Measurements from ENCODE around the gene OR2K2. TPM values are rescaled to one million over a fixed set of nuclear protein-coding genes. Genes with fewer than 3 reads are reported as not detected.
"Not testable (repeated sequence)": the region's sequence is repeated elsewhere in the genome, so short reads cannot be mapped to it uniquely, and the experiment has no call there.

OR2K2 gene
- total and polyA plus RNA-seq, 8 donors = not detected

GRCh38 chr9:111287127-111287526 is 42.9 kb downstream of the OR2K2 start:
- Histone ChIP-seq H3K27ac (no peak overlapping the region), H3K27me3 (no peaks in the 10 kb centered on the region), H3K36me3 (no peaks in the 10 kb centered on the region), H3K4me3 (no peak overlapping the region), H3K9me3 (no peaks in the 10 kb centered on the region), H3K4me1 (no peaks in the 10 kb centered on the region)
- 67 to 69% methylated on average over 2 of the region's 2 CpGs for WGBS, 2 donors
- ATAC-seq (no peak), FAIRE-seq (no peak), DNase-seq (no peak)
- intact Hi-C loops (cut with DNase I) = no loop called here
- TF ChIP-seq, protein P1, sequence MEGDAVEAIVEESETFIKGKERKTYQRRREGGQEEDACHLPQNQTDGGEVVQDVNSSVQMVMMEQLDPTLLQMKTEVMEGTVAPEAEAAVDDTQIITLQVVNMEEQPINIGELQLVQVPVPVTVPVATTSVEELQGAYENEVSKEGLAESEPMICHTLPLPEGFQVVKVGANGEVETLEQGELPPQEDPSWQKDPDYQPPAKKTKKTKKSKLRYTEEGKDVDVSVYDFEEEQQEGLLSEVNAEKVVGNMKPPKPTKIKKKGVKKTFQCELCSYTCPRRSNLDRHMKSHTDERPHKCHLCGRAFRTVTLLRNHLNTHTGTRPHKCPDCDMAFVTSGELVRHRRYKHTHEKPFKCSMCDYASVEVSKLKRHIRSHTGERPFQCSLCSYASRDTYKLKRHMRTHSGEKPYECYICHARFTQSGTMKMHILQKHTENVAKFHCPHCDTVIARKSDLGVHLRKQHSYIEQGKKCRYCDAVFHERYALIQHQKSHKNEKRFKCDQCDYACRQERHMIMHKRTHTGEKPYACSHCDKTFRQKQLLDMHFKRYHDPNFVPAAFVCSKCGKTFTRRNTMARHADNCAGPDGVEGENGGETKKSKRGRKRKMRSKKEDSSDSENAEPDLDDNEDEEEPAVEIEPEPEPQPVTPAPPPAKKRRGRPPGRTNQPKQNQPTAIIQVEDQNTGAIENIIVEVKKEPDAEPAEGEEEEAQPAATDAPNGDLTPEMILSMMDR (IDR thresholded peaks at IDR 0.05) = no peak

GRCh38 chr9:111284703-111285102 is 45.3 kb downstream of the OR2K2 start:
- Histone ChIP-seq H3K36me3 (no peaks in the 10 kb centered on the region), H3K27me3 (no peaks in the 10 kb centered on the region), H3K4me1 (no peaks in the 10 kb centered on the region), H3K27ac (no peak overlapping the region), H3K4me3 (no peak overlapping the region), H3K9me3 (no peaks in the 10 kb centered on the region)
- 65 to 68% methylated on average over 4 of the region's 4 CpGs for WGBS, 2 donors
- FAIRE-seq (no peak), ATAC-seq (peak in 1 of 4 donors; percentile 36), DNase-seq (no peak)
- intact Hi-C loops (cut with DNase I) = no loop called here
- TF ChIP-seq, protein P1 (IDR thresholded peaks at IDR 0.05) = no peak

DNA sequence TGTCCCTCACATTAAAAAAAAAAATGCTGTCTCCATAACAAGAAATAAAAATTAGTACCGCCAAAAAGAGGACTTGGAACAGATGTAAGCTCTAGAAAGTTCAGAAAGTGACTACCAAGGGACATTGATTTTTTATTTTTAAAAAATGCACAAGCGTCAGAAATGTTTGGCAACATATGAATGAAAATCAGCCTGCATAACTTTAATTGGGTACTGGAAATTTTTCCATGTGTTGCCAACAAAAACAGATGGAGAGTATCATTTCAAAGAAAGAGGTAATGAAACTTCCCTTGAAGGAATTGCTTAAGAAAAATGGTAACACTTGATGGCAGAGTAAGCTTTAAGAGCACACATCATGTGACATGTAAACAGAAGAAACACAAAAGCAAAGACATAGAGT is 47.2 kb downstream of the OR2K2 start:
- FAIRE-seq = no peak
- Histone ChIP-seq H3K9me3 (no peaks in the 10 kb centered on the region), H3K36me3 (no peaks in the 10 kb centered on the region), H3K27me3 (no peaks in the 10 kb centered on the region), H3K27ac (no peak overlapping the region), H3K4me3 (no peak overlapping the region), H3K4me1 (no peaks in the 10 kb centered on the region)
- no peak for DNase-seq
- TF ChIP-seq, protein P1 (IDR thresholded peaks at IDR 0.05) = no peak
- 49 to 60% methylated on average over 2 of the region's 2 CpGs for WGBS, 2 donors
- ATAC-seq = peak in 2 of 4 donors; percentile 22 to 25
- intact Hi-C loops (cut with DNase I) = no loop called here

- H3K27me3 ChIP-seq; DNase-seq; H3K4me1 ChIP-seq; H3K4me3 ChIP-seq; H3K27ac ChIP-seq; intact Hi-C loops (cut with DNase I); ATAC-seq; H3K36me3 ChIP-seq; FAIRE-seq; H3K9me3 ChIP-seq: not testable (repeated sequence)
- 88 to 92% methylated on average over 1 of the region's 1 CpG for WGBS, 2 donors
Measured at GRCh38 chr9:111280795-111281194, 49.2 kb downstream of the OR2K2 start.

Other genes with a start within 250 kb of the OR2K2 start
- gene ECPAS, start 154.2 kb upstream of the OR2K2 start, total RNA-seq = 10 to 100 TPM; 36.6 to 43.6 (median 40.3) TPM
- gene ECPAS, start 154.2 kb upstream of the OR2K2 start, polyA plus RNA-seq = 10 to 100 TPM; 12.2 to 18.3 TPM
- gene ZNF483, start 195.0 kb upstream of the OR2K2 start, total RNA-seq = 1 to 10 TPM; 2.6 to 8.0 (median 6.0) TPM
- 1 to 10 TPM; 1.1 to 2.0 TPM for gene ZNF483, start 195.0 kb upstream of the OR2K2 start, polyA plus RNA-seq

Measured in pancreas (tissue), 10 donors.